ENCODE results near the gene DNAI1. TPM values are rescaled to one million over a fixed set of nuclear protein-coding genes. Genes with fewer than 3 reads are reported as not detected.

Gene DNAI1
- polyA plus RNA-seq, 1 donor (not counting 4 experiments of a cell fraction or from before 2014, with no cell fraction given): 0.08 TPM

- TF ChIP-seq CTCF (optimal IDR thresholded peaks at IDR 0.05 in 1 of 3, IDR thresholded peaks at IDR 0.05 in 1 of 3, conservative IDR thresholded peaks at IDR 0.05 in 1 of 3; ENCODE audit: extremely low read depth in 1 of 3, insufficient read depth in 2 of 3, low read length in 3 of 3) (no peak), EZH2 (IDR thresholded peaks at IDR 0.05; ENCODE audit: low read length) (no peak)
- no peak for FAIRE-seq
- Histone ChIP-seq H3K4me3 (ENCODE audit: control insufficient read depth in 2 of 3, extremely low read depth in 1 of 3, insufficient read depth in 2 of 3, low read depth in 1 of 3, low read length in 3 of 3) (no peak overlapping the region), H3K27me3 (ENCODE audit: control insufficient read depth, extremely low read depth, insufficient read depth, low read length) (no peaks in the 10 kb centered on the region), H2AFZ (ENCODE audit: control insufficient read depth, low read length) (no peak overlapping the region), H3K36me3 (ENCODE audit: control insufficient read depth in 2 of 2, extremely low read depth in 1 of 2, insufficient read depth in 2 of 2, low read length in 2 of 2) (no peaks in the 10 kb centered on the region), H4K20me1 (ENCODE audit: control insufficient read depth, extremely low read depth, insufficient read depth, low read length) (no peaks in the 10 kb centered on the region), H3K9me3 (ENCODE audit: control insufficient read depth, low read depth, low read length) (no peaks in the 10 kb centered on the region), H3K27ac (ENCODE audit: control insufficient read depth, insufficient read depth, low read length) (no peak overlapping the region), H3K4me2 (ENCODE audit: control insufficient read depth, extremely low read depth, insufficient read depth, low read depth, low read length) (no peak overlapping the region), H3K4me1 (ENCODE audit: control insufficient read depth, extremely low read depth, insufficient read depth, low read length) (peaks cover 14% of the 10 kb centered on the region), H3K9me1 (ENCODE audit: control insufficient read depth, extremely low read depth, insufficient read depth, low read length) (no peaks in the 10 kb centered on the region), H3K79me2 (ENCODE audit: control insufficient read depth, insufficient read depth, low read length) (no peaks in the 10 kb centered on the region), H3K9ac (ENCODE audit: control insufficient read depth, extremely low read depth, insufficient read depth, low read length) (no peak overlapping the region)
- dilution Hi-C loops (cut with MboI; ENCODE audit: extremely low pct_ligation_motif_present, low sequenced_read_pairs): no loop called here
- no peak for DNase-seq (ENCODE audit: low read depth, low spot score)
Measured at GRCh38 chr9:34465468-34465867, 6.9 kb downstream of the DNAI1 start.

- Histone ChIP-seq H3K36me3 (ENCODE audit: control insufficient read depth in 2 of 2, extremely low read depth in 1 of 2, insufficient read depth in 2 of 2, low read length in 2 of 2) (no peaks in the 10 kb centered on the region), H3K27ac (ENCODE audit: control insufficient read depth, insufficient read depth, low read length) (no peak overlapping the region), H3K9me3 (ENCODE audit: control insufficient read depth, low read depth, low read length) (no peaks in the 10 kb centered on the region), H3K9ac (ENCODE audit: control insufficient read depth, extremely low read depth, insufficient read depth, low read length) (no peak overlapping the region), H3K9me1 (ENCODE audit: control insufficient read depth, extremely low read depth, insufficient read depth, low read length) (no peaks in the 10 kb centered on the region), H3K79me2 (ENCODE audit: control insufficient read depth, insufficient read depth, low read length) (no peaks in the 10 kb centered on the region), H3K4me3 (ENCODE audit: control insufficient read depth in 2 of 3, extremely low read depth in 1 of 3, insufficient read depth in 2 of 3, low read depth in 1 of 3, low read length in 3 of 3) (no peak overlapping the region), H2AFZ (ENCODE audit: control insufficient read depth, low read length) (no peak overlapping the region), H3K27me3 (ENCODE audit: control insufficient read depth, extremely low read depth, insufficient read depth, low read length) (no peaks in the 10 kb centered on the region), H3K4me1 (ENCODE audit: control insufficient read depth, extremely low read depth, insufficient read depth, low read length) (no peaks in the 10 kb centered on the region), H4K20me1 (ENCODE audit: control insufficient read depth, extremely low read depth, insufficient read depth, low read length) (no peaks in the 10 kb centered on the region), H3K4me2 (ENCODE audit: control insufficient read depth, extremely low read depth, insufficient read depth, low read depth, low read length) (no peak overlapping the region)
- no peak for DNase-seq (ENCODE audit: low read depth, low spot score)
- no peak for FAIRE-seq
- no peak for TF ChIP-seq EZH2 (IDR thresholded peaks at IDR 0.05; ENCODE audit: low read length)
- no peak for TF ChIP-seq CTCF (optimal IDR thresholded peaks at IDR 0.05 in 1 of 3, IDR thresholded peaks at IDR 0.05 in 1 of 3, conservative IDR thresholded peaks at IDR 0.05 in 1 of 3; ENCODE audit: extremely low read depth in 1 of 3, insufficient read depth in 2 of 3, low read length in 3 of 3)
- dilution Hi-C loops (cut with MboI; ENCODE audit: extremely low pct_ligation_motif_present, low sequenced_read_pairs): no loop called here
Measured at GRCh38 chr9:34475097-34475496, 16.5 kb downstream of the DNAI1 start.
